NCI-H1694 treated with DMSO at 0.1 percent for 48 hours (cell line): ENCODE measurements around the gene DCBLD1.
A peak's percentile ranks its signal among the peaks of the same experiment; 100 is the strongest.

ENCODE experiments used
- DNase-seq: peaks from one replicate; lab custom pipeline; 2025; lab: John Stamatoyannopoulos, UW

Gene DCBLD1

DNA sequence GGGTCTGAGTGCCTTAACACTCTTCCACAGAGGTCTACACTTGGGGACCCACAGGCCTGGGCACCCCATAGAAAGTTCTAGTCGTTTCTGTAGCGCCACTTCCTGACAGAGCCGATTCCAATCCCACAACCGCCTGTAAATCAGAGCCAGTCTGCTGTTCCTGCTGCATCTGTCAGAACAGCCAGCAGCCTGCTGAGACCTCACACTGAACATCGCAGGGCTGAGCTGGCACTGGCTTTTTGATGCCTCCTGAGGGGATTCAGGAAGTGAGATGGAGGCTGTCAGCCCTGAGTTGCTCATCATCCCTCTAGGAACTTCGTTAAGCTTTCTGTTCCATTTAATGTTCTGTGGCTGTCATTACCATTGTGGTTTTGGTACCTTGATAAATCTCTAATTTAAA lies 48.9 kb downstream of the DCBLD1 start:
- no peak for DNase-seq

GRCh38 chr6:117531809-117532725 lies 49.6 kb downstream of the DCBLD1 start:
- DNase-seq = no peak

DNA sequence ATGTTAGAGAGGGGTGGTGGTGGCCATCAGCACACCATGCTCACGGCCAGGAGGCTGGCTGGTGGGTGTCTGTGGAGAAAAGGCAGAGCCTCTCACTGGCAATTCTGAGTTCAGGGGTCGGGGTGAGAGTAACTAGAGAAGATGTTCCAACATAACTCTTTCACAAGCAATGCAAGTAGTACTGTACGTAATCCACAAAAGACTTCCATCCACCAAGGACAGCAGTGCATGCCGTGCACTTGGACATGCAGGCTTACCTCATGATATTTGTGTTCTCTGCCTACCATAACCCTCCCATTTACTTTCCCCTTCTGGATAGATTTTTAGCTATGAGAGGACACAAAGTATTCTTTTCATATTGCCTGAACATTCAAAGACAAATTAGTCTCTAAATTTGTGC lies 51.3 kb downstream of the DCBLD1 start:
- no peak for DNase-seq

- no peak for DNase-seq
Measured at GRCh38 chr6:117534974-117535373, 52.5 kb downstream of the DCBLD1 start.

DNA sequence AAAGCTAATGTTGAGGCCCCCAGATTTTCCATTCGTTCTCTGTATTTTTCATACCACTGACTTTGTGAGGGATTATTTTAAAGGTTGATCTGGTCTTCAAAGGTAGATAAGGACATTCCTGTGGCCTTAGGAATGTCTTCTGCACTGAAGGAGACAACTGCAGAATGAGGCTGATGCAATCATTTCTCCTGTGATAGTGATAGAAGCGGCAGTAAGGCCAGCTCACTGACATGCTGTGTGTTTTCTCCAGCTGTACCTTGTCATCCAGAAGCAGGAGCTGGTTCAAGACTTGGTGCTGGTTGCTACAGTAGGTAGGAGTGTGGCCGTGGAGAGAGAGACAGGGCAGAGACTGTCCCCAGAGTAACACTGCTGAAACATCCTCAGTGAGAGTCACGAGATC lies 53.8 kb downstream of the DCBLD1 start:
- no peak for DNase-seq

- DNase-seq = no peak
Measured at GRCh38 chr6:117538615-117539014, 56.1 kb downstream of the DCBLD1 start.

DNA sequence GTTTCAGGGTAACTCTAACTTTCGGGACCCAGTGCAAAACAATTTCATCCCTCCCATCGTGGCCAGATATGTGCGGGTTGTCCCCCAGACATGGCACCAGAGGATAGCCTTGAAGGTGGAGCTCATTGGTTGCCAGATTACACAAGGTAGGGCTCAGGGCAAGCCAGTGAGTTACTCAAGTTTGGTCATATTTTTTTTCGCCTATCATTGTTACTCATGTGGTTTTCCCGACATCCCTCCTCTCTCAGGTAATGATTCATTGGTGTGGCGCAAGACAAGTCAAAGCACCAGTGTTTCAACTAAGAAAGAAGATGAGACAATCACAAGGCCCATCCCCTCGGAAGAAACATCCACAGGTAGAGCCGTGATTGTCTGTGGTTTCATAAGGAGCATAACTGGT lies 58.2 kb downstream of the DCBLD1 start:
- no peak for DNase-seq

DNA sequence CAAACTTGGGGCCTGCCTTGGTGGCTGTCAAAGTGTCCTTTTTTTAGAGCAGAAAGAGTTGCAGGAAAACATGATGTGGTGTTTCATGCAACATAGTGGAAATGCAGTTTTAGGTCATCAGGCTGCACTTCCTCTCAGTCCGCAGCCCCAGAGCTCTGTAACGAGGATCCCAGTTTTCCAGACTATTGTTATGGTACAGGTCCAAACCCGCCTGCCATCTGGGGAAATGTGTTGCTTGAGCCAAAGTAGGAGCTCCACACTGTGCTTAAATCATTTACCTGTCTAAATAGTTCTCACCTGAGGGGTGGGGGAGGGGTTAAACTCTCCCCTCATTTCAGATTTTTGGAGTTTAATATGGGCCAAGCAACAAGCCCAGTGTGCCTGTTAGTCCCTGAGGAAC lies 60.0 kb downstream of the DCBLD1 start:
- DNase-seq = no peak

GRCh38 chr6:117544716-117545115 lies 62.2 kb downstream of the DCBLD1 start:
- no peak for DNase-seq

- no peak for DNase-seq
Measured at GRCh38 chr6:117545161-117545595, 62.7 kb downstream of the DCBLD1 start.

GRCh38 chr6:117546674-117547073 lies 64.2 kb downstream of the DCBLD1 start:
- no peak for DNase-seq

GRCh38 chr6:117547688-117548621 lies 65.5 kb downstream of the DCBLD1 start:
- DNase-seq = peak; percentile 27

GRCh38 chr6:117548797-117549301 lies 66.4 kb downstream of the DCBLD1 start:
- DNase-seq = no peak

DNA sequence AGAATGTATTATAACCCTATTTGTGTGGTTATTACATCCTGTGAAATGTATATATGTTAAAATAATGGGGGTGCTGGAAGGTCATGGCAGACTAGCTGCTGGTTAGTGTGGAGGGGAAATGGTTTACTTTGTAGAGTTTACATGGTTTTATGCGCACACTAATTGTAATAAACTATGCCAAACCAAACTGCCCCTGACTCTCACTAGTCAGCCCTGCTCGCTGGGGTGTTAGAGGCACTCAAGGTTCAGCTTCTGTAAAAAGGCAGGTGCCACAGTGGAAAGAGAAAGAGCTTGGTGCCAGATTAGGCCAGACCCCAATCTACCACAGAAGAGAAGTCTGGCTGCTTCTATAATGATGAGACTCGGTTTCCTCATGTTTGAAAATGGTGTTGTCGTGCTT lies 67.1 kb downstream of the DCBLD1 start:
- DNase-seq = no peak

DNA sequence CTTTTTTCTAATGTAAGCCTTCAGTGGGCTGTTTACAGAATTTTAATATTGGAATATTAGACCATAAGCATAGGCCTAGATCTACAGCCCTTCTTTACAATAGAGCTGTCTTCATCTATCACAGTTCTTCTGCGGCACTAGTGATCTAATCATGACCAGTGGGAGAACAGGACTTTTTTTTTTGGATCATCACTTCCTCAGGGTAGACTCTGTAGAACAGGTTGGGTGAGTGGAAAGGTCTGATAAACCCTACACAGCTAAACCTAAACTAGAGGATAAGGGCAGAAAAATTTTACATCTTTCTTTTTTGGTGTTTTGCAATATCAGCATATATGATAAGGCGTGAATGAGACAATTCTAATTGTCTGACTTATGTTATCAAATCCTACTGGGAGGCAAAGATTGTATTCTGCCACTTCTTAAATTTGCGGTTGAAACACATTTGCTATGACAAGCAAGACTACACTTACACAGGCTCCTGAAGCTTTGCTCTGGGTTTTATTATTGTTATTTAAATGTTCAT lies 67.7 kb downstream of the DCBLD1 start:
- DNase-seq = no peak

DNA sequence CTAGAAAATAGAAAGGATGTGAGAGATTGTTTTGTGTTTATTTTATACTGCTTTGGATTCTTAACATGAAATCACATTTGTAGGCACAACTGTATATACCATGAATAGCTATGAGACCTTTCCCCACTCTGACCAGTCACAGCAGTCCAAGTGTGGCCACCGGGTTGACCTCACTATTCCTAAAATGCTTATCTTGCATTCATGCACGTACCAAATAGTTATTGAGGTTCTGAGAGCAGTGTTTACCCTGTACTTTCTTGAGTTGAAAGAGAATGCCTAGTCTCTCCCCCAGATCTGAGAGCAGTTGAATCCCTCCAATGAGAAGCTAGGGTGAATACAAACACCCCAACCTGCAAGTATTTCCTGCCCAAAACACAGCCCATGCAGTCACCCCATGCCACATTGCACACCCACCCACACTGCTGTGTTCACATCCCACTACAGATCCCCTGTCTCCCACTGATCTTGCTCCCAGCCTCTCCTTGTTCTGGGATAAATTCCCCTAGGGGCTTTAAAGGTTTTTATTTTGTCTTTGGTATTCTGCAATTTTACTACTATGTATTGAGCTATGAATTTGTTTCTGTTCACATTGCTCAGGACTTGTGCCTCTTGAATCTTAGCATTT lies 68.3 kb downstream of the DCBLD1 start:
- no peak for DNase-seq

DNA sequence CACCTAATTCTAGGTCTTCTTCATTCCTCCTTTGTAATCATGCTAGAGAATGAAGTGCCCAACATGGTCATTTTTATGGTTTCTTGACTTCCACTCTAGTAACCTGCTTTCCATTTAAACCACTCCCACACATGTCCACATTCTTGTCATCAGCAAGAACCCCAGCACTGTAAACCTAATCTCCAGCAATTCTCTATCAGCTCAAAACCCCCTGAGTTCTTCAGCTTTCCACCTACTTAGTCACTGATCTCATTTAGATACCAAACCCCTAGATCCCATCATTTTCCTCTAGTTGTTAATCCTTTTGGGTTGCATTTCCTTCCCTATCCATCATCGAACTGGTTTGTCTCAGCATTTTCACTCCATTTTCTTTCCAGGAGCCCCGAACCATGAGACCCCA lies 70.1 kb downstream of the DCBLD1 start:
- DNase-seq = no peak

DNA sequence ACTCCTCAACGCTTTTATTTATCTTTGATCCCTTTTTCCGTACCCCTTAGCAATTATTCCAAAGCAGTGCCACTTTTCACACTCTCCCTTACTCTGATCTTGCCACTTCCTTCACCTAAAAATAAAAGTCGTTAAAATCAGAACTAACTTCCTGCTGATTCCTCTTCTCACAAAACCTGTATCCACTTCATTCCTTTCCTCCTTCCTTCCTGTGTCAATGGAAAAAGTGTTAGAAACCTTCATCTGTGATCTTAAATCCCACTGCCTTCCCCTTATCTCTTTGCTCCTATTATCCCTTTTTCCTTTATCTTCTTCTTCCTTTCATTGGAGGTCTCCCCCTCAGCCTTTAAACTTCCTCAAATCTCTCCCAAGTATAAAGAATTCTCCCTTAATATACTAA lies 70.7 kb downstream of the DCBLD1 start:
- no peak for DNase-seq

- DNase-seq = no peak
Measured at GRCh38 chr6:117555262-117555849, 72.9 kb downstream of the DCBLD1 start.

DNA sequence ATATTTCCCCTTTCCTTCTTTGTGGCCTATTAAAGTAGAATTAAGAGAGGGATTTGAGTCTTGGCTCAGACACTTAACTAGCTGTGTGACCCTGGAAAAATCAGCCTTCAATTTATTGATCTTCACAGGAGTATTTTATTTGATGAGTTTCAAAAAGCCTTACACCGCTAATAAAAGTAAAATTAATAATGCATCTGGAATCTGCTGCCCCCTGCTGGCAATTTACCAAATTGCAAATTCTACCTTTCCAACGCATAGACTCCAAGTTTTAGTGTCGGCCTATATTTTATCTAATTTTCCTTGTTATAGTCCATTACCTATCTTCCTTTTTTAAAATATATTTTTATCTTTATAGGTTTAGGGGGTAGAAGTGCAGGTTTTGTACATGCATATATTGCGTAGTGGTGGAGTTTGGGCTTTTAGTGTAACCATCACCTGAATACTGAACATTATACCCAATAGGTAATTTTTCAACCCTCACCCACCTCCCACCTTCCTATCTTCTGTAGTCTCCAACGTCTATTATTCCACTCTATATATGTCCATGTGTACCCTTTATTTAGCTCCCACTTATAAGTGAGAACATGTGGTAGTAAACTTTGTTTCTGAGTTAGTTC lies 73.5 kb downstream of the DCBLD1 start:
- peak; percentile 31 for DNase-seq

DNA sequence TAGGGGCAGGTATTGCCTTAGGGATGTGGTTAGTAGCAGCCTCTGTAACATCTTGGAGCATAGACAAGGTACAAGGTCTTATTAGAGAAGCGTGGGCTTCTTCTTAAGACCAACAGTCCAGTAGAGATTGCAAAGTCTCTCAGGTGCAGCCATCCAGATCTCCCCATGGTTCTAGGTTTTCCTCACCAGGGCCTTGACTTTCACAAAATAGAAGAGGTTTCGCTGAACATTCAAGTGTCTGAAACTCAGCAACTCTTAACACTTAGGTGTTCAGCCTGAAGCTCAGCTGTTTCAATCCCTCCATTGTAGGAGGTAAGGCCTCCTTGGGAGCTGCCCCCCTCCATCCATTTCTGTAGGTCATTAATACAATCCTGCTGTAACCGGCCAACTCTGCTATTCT lies 75.5 kb downstream of the DCBLD1 start:
- no peak for DNase-seq
